ENCODE data around the gene PROC.

PROC gene

DNA sequence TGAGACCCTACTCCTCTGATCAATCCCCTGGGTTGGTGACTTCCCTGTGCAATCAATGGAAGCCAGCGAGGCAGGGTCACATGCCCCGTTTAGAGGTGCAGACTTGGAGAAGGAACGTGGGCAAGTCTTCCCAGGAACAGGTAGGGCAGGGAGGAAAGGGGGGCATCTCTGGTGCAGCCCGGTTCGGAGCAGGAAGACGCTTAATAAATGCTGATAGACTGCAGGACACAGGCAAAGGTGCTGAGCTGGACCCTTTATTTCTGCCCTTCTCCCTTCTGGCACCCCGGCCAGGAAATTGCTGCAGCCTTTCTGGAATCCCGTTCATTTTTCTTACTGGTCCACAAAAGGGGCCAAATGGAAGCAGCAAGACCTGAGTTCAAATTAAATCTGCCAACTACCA, 821 bp upstream of the PROC start:
- H3K4me1 ChIP-seq (ENCODE audit: insufficient read depth, low read length): peaks cover 43% of the 10 kb centered on the region
- H3K27ac ChIP-seq (ENCODE audit: low read length): peak overlapping the region; percentile 94
- peak overlapping the region; percentile 35; the same call in 1 of the 2 replicates for H2AFZ ChIP-seq (ENCODE audit: low read depth, low read length)
- H3K4me3 ChIP-seq (ENCODE audit: low read depth in 1 of 2, low read length in 2 of 2): peak overlapping the region in 1 of 2 experiments; percentile 53; a peak in 2 of 4 replicates
- H3K79me2 ChIP-seq (ENCODE audit: insufficient read depth, low read length): no peaks in the 10 kb centered on the region
- H3K9me3 ChIP-seq (ENCODE audit: insufficient read depth, low read length, severe bottlenecking): no peaks in the 10 kb centered on the region
- no peak for DNase-seq
- H3K27me3 ChIP-seq (ENCODE audit: insufficient read depth, low read length, poor library complexity): peaks cover 2% of the 10 kb centered on the region
- TF ChIP-seq EZH2 (IDR thresholded peaks at IDR 0.05; ENCODE audit: borderline replicate concordance, low read depth, low read length, severe bottlenecking): no peak
- peak overlapping the region; percentile 61 for H3K9ac ChIP-seq (ENCODE audit: low read depth, low read length)
- H3K4me2 ChIP-seq (ENCODE audit: insufficient read depth, low read length): peak overlapping the region; percentile 75
- ATAC-seq (ENCODE audit: insufficient read depth, low read depth): no peak
- H4K20me1 ChIP-seq (ENCODE audit: insufficient read depth, low read length): no peaks in the 10 kb centered on the region
- no peaks in the 10 kb centered on the region for H3K36me3 ChIP-seq (ENCODE audit: insufficient read depth, low read length)

DNA sequence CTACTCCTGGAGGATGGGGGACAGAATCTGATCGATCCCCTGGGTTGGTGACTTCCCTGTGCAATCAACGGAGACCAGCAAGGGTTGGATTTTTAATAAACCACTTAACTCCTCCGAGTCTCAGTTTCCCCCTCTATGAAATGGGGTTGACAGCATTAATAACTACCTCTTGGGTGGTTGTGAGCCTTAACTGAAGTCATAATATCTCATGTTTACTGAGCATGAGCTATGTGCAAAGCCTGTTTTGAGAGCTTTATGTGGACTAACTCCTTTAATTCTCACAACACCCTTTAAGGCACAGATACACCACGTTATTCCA, 844 bp downstream of the PROC start:
- H3K4me1 ChIP-seq (ENCODE audit: insufficient read depth, low read length): peaks cover 56% of the 10 kb centered on the region
- no peak overlapping the region for H3K4me2 ChIP-seq (ENCODE audit: insufficient read depth, low read length)
- H3K27ac ChIP-seq (ENCODE audit: low read length): no peak overlapping the region
- H3K9ac ChIP-seq (ENCODE audit: low read depth, low read length): no peak overlapping the region
- no peak overlapping the region for H3K4me3 ChIP-seq (ENCODE audit: low read depth in 1 of 2, low read length in 2 of 2)
- DNase-seq (no peak), ATAC-seq (ENCODE audit: insufficient read depth, low read depth) (no peak)
- no peaks in the 10 kb centered on the region for H3K79me2 ChIP-seq (ENCODE audit: insufficient read depth, low read length)
- H3K9me3 ChIP-seq (ENCODE audit: insufficient read depth, low read length, severe bottlenecking): no peaks in the 10 kb centered on the region
- TF ChIP-seq, protein P1, sequence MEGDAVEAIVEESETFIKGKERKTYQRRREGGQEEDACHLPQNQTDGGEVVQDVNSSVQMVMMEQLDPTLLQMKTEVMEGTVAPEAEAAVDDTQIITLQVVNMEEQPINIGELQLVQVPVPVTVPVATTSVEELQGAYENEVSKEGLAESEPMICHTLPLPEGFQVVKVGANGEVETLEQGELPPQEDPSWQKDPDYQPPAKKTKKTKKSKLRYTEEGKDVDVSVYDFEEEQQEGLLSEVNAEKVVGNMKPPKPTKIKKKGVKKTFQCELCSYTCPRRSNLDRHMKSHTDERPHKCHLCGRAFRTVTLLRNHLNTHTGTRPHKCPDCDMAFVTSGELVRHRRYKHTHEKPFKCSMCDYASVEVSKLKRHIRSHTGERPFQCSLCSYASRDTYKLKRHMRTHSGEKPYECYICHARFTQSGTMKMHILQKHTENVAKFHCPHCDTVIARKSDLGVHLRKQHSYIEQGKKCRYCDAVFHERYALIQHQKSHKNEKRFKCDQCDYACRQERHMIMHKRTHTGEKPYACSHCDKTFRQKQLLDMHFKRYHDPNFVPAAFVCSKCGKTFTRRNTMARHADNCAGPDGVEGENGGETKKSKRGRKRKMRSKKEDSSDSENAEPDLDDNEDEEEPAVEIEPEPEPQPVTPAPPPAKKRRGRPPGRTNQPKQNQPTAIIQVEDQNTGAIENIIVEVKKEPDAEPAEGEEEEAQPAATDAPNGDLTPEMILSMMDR (IDR thresholded peaks at IDR 0.05; ENCODE audit: borderline replicate concordance, extremely low read depth, low read length, poor library complexity, severe bottlenecking): no peak
- no peak for TF ChIP-seq EZH2 (IDR thresholded peaks at IDR 0.05; ENCODE audit: borderline replicate concordance, low read depth, low read length, severe bottlenecking)
- H4K20me1 ChIP-seq (ENCODE audit: insufficient read depth, low read length): no peaks in the 10 kb centered on the region
- H3K27me3 ChIP-seq (ENCODE audit: insufficient read depth, low read length, poor library complexity): peaks cover 15% of the 10 kb centered on the region
- H3K36me3 ChIP-seq (ENCODE audit: insufficient read depth, low read length): no peaks in the 10 kb centered on the region
- H2AFZ ChIP-seq (ENCODE audit: low read depth, low read length): no peak overlapping the region

DNA sequence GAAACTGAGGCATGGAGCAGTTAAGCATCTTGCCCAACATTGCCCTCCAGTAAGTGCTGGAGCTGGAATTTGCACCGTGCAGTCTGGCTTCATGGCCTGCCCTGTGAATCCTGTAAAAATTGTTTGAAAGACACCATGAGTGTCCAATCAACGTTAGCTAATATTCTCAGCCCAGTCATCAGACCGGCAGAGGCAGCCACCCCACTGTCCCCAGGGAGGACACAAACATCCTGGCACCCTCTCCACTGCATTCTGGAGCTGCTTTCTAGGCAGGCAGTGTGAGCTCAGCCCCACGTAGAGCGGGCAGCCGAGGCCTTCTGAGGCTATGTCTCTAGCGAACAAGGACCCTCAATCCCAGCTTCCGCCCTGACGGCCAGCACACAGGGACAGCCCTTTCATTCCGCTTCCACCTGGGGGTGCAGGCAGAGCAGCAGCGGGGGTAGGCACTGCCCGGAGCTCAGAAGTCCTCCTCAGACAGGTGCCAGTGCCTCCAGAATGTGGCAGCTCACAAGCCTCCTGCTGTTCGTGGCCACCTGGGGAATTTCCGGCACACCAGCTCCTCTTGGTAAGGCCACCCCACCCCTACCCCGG, 1.3 kb downstream of the PROC start:
- H3K9ac ChIP-seq (ENCODE audit: low read depth, low read length): no peak overlapping the region
- no peak overlapping the region for H3K27ac ChIP-seq (ENCODE audit: low read length)

More for the DNA sequence above, 1.3 kb downstream of the PROC start:
- Histone ChIP-seq H3K79me2 (ENCODE audit: insufficient read depth, low read length) (no peaks in the 10 kb centered on the region), H2AFZ (ENCODE audit: low read depth, low read length) (no peak overlapping the region), H4K20me1 (ENCODE audit: insufficient read depth, low read length) (no peaks in the 10 kb centered on the region), H3K4me1 (ENCODE audit: insufficient read depth, low read length) (peaks cover 56% of the 10 kb centered on the region), H3K9me3 (ENCODE audit: insufficient read depth, low read length, severe bottlenecking) (no peaks in the 10 kb centered on the region), H3K36me3 (ENCODE audit: insufficient read depth, low read length) (no peaks in the 10 kb centered on the region), H3K27me3 (ENCODE audit: insufficient read depth, low read length, poor library complexity) (peaks cover 15% of the 10 kb centered on the region), H3K4me3 (ENCODE audit: low read depth in 1 of 2, low read length in 2 of 2) (no peak overlapping the region), H3K4me2 (ENCODE audit: insufficient read depth, low read length) (no peak overlapping the region)
- no peak for TF ChIP-seq EZH2 (IDR thresholded peaks at IDR 0.05; ENCODE audit: borderline replicate concordance, low read depth, low read length, severe bottlenecking)
- TF ChIP-seq, protein P1 (IDR thresholded peaks at IDR 0.05; ENCODE audit: borderline replicate concordance, extremely low read depth, low read length, poor library complexity, severe bottlenecking): no peak
- no peak for DNase-seq
- no peak for ATAC-seq (ENCODE audit: insufficient read depth, low read depth)

Data from DND-41 (cell line).